ENCODE data around the gene NUDT6. TPM values are rescaled to one million over a fixed set of nuclear protein-coding genes. Genes with fewer than 3 reads are reported as not detected.

Gene NUDT6
- polyA plus RNA-seq, 1 donor from 2014 or later: 12.4 TPM

DNA sequence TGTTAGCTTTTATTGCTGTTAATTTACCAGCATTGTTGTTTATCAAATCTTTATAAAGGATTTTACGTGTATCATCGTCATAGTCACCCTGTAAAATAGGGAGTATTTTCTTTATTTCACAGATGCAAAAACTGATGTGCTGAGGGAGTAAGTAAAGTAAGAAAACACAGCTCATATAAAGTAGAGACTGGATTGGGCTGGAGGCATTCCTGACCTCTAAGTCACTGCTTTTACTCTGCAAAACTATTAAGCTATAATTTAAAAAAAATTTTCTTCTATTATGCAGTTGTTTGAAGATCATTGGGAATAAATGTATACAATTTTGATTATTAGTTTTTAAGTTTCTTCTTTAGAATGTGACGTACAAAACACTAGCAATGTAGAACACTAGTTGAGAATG is 45.9 kb downstream of the NUDT6 start:
- peaks cover 7% of the 10 kb centered on the region for H3K79me2 ChIP-seq (replicated peaks; ENCODE audit: insufficient read depth, low read length)

DNA sequence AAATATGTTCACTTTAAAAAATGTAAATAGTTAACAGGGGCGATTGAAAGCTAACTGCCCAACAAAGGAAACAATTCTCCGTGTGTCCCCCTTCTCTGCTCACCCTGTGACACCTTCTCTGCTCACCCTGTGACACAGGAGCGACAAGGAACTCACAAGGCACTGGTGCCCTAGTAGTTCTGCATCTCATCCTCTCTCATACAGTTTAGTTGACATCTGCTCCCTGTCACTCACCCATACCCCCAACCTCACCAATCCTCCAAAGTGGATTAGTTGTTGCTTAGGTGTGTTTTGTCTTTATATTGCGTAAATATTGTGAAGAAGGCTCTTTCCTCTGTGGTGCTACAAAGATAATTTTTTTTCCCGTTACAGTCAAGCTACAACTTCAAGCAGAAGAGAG is 46.4 kb downstream of the NUDT6 start:
- Histone ChIP-seq H3K9me2 (ENCODE audit: insufficient read depth, low read length) (no peaks in the 10 kb centered on the region), H3K4me3 (ENCODE audit: low read length) (no peak overlapping the region), H2AFZ (ENCODE audit: low read depth, low read length) (no peak overlapping the region), H3K27me3 (ENCODE audit: insufficient read depth, low read depth, low read length) (no peaks in the 10 kb centered on the region), H3K79me2 (replicated peaks; ENCODE audit: insufficient read depth, low read length) (peaks cover 7% of the 10 kb centered on the region), H3K27ac (ENCODE audit: low read length) (no peak overlapping the region), H3F3A (ENCODE audit: insufficient read depth, low read length, poor library complexity, severe bottlenecking) (no peaks in the 10 kb centered on the region), H4K20me1 (ENCODE audit: insufficient read depth) (no peaks in the 10 kb centered on the region), H3K36me3 (ENCODE audit: insufficient read depth, low read length) (no peaks in the 10 kb centered on the region), H3K9me3 (ENCODE audit: low read length) (no peaks in the 10 kb centered on the region), H3K4me2 (ENCODE audit: low read length) (no peak overlapping the region), H3K9ac (ENCODE audit: low read length) (no peak overlapping the region)
- TF ChIP-seq, protein P1, sequence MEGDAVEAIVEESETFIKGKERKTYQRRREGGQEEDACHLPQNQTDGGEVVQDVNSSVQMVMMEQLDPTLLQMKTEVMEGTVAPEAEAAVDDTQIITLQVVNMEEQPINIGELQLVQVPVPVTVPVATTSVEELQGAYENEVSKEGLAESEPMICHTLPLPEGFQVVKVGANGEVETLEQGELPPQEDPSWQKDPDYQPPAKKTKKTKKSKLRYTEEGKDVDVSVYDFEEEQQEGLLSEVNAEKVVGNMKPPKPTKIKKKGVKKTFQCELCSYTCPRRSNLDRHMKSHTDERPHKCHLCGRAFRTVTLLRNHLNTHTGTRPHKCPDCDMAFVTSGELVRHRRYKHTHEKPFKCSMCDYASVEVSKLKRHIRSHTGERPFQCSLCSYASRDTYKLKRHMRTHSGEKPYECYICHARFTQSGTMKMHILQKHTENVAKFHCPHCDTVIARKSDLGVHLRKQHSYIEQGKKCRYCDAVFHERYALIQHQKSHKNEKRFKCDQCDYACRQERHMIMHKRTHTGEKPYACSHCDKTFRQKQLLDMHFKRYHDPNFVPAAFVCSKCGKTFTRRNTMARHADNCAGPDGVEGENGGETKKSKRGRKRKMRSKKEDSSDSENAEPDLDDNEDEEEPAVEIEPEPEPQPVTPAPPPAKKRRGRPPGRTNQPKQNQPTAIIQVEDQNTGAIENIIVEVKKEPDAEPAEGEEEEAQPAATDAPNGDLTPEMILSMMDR (IDR thresholded peaks at IDR 0.05; ENCODE audit: poor library complexity, severe bottlenecking): no peak
- no peak for TF ChIP-seq EP300 (conservative IDR thresholded peaks at IDR 0.05; ENCODE audit: poor library complexity, severe bottlenecking)
- no peak for TF ChIP-seq TAF1 (IDR thresholded peaks at IDR 0.05; ENCODE audit: low read depth)
- no peak for TF ChIP-seq MXI1 (conservative IDR thresholded peaks at IDR 0.05; ENCODE audit: poor library complexity, severe bottlenecking)
- TF ChIP-seq RAD21 (conservative IDR thresholded peaks at IDR 0.05): no peak
- TF ChIP-seq, protein P2, sequence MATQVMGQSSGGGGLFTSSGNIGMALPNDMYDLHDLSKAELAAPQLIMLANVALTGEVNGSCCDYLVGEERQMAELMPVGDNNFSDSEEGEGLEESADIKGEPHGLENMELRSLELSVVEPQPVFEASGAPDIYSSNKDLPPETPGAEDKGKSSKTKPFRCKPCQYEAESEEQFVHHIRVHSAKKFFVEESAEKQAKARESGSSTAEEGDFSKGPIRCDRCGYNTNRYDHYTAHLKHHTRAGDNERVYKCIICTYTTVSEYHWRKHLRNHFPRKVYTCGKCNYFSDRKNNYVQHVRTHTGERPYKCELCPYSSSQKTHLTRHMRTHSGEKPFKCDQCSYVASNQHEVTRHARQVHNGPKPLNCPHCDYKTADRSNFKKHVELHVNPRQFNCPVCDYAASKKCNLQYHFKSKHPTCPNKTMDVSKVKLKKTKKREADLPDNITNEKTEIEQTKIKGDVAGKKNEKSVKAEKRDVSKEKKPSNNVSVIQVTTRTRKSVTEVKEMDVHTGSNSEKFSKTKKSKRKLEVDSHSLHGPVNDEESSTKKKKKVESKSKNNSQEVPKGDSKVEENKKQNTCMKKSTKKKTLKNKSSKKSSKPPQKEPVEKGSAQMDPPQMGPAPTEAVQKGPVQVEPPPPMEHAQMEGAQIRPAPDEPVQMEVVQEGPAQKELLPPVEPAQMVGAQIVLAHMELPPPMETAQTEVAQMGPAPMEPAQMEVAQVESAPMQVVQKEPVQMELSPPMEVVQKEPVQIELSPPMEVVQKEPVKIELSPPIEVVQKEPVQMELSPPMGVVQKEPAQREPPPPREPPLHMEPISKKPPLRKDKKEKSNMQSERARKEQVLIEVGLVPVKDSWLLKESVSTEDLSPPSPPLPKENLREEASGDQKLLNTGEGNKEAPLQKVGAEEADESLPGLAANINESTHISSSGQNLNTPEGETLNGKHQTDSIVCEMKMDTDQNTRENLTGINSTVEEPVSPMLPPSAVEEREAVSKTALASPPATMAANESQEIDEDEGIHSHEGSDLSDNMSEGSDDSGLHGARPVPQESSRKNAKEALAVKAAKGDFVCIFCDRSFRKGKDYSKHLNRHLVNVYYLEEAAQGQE (IDR thresholded peaks at IDR 0.05; ENCODE audit: borderline replicate concordance): no peak
- no peak for TF ChIP-seq SMC3 (conservative IDR thresholded peaks at IDR 0.05; ENCODE audit: poor library complexity)
- TF ChIP-seq EZH2 (IDR thresholded peaks at IDR 0.05; ENCODE audit: borderline replicate concordance, insufficient read depth, low read length, poor library complexity, severe bottlenecking): no peak
- no peak for TF ChIP-seq POLR2AphosphoS5 (IDR thresholded peaks at IDR 0.05)

More for the DNA sequence above, 45.9 kb downstream of the NUDT6 start:
- H2AFZ ChIP-seq (ENCODE audit: low read depth, low read length): no peak overlapping the region
- TF ChIP-seq, protein P1 (IDR thresholded peaks at IDR 0.05; ENCODE audit: poor library complexity, severe bottlenecking): no peak
- no peak for TF ChIP-seq MXI1 (conservative IDR thresholded peaks at IDR 0.05; ENCODE audit: poor library complexity, severe bottlenecking)
- no peak for TF ChIP-seq TAF1 (IDR thresholded peaks at IDR 0.05; ENCODE audit: low read depth)
- no peak for TF ChIP-seq EP300 (conservative IDR thresholded peaks at IDR 0.05; ENCODE audit: poor library complexity, severe bottlenecking)
- TF ChIP-seq SMC3 (conservative IDR thresholded peaks at IDR 0.05; ENCODE audit: poor library complexity): no peak
- TF ChIP-seq EZH2 (IDR thresholded peaks at IDR 0.05; ENCODE audit: borderline replicate concordance, insufficient read depth, low read length, poor library complexity, severe bottlenecking): no peak
- TF ChIP-seq POLR2AphosphoS5 (IDR thresholded peaks at IDR 0.05): no peak
- TF ChIP-seq RAD21 (conservative IDR thresholded peaks at IDR 0.05): no peak
- TF ChIP-seq, protein P2 (IDR thresholded peaks at IDR 0.05; ENCODE audit: borderline replicate concordance): no peak
- no peak overlapping the region for H3K9ac ChIP-seq (ENCODE audit: low read length)
- no peaks in the 10 kb centered on the region for H3K9me2 ChIP-seq (ENCODE audit: insufficient read depth, low read length)
- no peak overlapping the region for H3K4me3 ChIP-seq (ENCODE audit: low read length)
- H3K9me3 ChIP-seq (ENCODE audit: low read length): no peaks in the 10 kb centered on the region
- no peaks in the 10 kb centered on the region for H3K36me3 ChIP-seq (ENCODE audit: insufficient read depth, low read length)
- H3K4me2 ChIP-seq (ENCODE audit: low read length): no peak overlapping the region
- H3K27me3 ChIP-seq (ENCODE audit: insufficient read depth, low read depth, low read length): no peaks in the 10 kb centered on the region
- H4K20me1 ChIP-seq (ENCODE audit: insufficient read depth): no peaks in the 10 kb centered on the region
- no peak overlapping the region for H3K27ac ChIP-seq (ENCODE audit: low read length)
- H3F3A ChIP-seq (ENCODE audit: insufficient read depth, low read length, poor library complexity, severe bottlenecking): no peaks in the 10 kb centered on the region

Data from neural cell (in vitro differentiated cells).